Measurements from ENCODE around the gene CHSY1.

- no peak for TF ChIP-seq CTCF (IDR thresholded peaks at IDR 0.05; ENCODE audit: poor library complexity, severe bottlenecking)
- no peak for TF ChIP-seq EZH2 (IDR thresholded peaks at IDR 0.05; ENCODE audit: borderline replicate concordance, insufficient read depth, low read length, poor library complexity, severe bottlenecking)
- no peak for TF ChIP-seq REST (IDR thresholded peaks at IDR 0.05; ENCODE audit: borderline replicate concordance)
- TF ChIP-seq POLR2AphosphoS5 (IDR thresholded peaks at IDR 0.05): no peak
- TF ChIP-seq MXI1 (conservative IDR thresholded peaks at IDR 0.05; ENCODE audit: poor library complexity, severe bottlenecking): no peak
- TF ChIP-seq SMC3 (conservative IDR thresholded peaks at IDR 0.05; ENCODE audit: poor library complexity): no peak
- TF ChIP-seq TAF1 (IDR thresholded peaks at IDR 0.05; ENCODE audit: low read depth): no peak
- TF ChIP-seq EP300 (conservative IDR thresholded peaks at IDR 0.05; ENCODE audit: poor library complexity, severe bottlenecking): no peak
These were observed 124.3 kb downstream of the CHSY1 start for GRCh38 chr15:101127506-101128076.

Measured in neural cell (in vitro differentiated cells).